Glomerular endothelial cell (primary cell): ENCODE results near the gene AARS2. TPM values are rescaled to one million over a fixed set of nuclear protein-coding genes. Genes with fewer than 3 reads are reported as not detected.

Experiments used
- DNase-seq: peaks from one replicate; pipeline ENCODE4 v3.0.0-alpha.2; 2011; ENCODE audit warnings: low read depth, low spot score; ENCODE audit errors: extremely low read depth
- total RNA-seq: library from RNA; depleted of rRNA; stranded (reverse); fragments of >200 nt; gene quantifications from 2 replicates; pipeline ENCODE4 v1.2.3, GENCODE V29; 2015

The AARS2 gene
- total RNA-seq, 1 donor from 2014 or later = 12.6 TPM

DNA sequence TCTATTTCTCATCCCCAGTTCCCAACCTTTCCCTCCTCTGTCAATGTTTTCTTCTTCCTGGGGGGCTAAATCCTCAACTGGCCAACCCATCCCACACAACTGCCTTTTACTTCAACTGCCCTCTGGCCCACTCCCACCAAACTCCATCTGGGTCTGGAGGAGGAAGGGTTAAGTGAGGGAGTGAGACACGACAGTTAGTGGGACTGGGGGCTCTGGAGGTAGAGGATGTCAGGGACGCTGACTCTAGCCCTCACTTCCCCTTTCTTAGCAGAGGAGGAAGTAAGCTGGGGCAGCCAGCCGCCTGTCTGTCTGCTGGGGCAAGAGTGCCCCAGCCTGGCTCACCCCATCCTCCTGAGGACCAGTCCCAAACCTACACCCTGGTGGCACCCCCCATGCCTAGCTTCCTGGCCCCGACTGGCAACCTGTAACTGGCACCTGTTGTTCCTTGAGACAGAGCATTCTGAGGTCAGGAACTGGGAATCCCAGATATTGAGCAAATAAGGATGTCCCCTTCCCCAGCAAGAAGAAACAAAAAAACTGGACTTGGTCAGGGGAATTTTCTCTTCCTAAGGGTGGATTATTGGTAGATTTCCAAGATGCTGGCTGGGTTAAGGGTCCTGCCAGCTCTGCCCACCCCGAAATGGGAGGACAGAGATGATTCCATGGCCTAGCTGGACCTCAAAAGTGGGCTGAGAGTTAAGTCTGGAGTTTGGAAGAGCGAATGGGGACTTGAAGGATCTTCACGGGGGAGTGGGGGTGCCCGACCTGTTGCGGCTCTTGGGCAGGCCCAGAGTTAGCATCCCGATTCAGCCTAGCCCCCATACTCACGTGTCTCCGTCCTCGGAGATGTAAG lies 48.8 kb downstream of the AARS2 start:
- DNase-seq = no peak

- DNase-seq = no peak
These were observed 49.6 kb downstream of the AARS2 start for GRCh38 chr6:44263354-44264100.

DNA sequence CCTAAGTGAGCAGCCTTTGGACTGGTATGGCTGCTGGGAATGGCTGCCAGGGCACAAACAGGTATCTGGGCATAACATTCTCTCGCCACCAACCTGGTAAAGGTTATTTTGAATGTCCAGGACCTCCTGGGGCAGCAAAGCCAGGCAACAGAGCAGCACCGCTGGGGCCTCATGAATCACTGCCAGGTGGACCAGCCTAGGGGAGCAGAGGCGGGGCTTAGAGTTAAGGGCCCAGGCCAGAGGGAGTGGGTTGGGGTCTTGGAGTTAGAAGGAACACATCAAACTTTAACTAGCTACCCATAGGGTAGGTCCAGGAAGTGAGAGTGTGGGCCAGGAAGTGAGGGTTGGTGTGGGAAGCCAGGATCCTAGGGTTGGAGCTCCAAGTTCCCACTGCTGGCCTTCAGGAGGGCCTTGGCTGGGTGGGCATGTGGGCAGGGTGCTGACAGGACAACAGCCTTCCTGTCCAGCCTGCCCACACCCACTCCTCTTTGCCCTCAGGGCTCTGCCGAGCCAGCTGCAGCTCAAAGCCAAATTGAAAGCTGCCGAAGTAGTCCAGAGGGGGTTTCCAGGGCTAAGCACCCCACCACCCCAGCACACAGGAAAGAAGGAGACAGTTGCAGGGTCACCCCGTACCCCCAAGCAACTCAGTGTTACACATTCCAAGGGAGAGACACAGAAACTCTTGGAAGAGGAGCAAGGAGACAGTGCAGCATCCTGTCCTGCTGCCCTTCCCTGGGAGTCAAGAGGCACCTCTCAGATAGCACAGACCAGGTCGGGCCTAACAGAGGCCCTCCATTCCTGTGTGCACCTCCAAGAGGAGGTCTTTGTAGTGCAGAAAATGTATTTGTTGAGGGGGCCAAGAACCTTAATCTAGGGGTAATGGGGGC lies 50.4 kb downstream of the AARS2 start:
- DNase-seq = no peak

- no peak for DNase-seq
These were observed 51.6 kb downstream of the AARS2 start for GRCh38 chr6:44261581-44261980.

- no peak for DNase-seq
These were observed 52.5 kb downstream of the AARS2 start for GRCh38 chr6:44260451-44261297.

DNA sequence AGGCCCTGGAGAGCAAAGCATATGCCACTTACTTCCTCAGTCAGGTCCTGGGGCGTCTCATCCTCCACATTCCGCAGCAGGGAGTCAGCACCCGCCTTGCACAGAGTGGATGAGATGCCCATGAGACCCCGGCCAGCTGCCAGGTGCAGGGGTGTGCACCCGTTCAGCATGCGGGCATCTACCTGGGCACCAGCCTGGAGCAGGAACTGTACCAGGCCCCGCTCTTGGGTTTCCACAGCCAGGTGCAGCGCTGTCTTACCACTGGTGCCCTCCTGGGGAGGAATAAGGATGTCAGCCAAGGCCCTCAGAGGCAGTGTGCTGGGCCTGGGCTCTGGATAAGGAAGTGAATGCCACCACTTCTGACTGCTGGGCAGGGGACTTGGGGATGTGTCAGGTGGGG lies 53.1 kb downstream of the AARS2 start:
- DNase-seq = no peak

DNA sequence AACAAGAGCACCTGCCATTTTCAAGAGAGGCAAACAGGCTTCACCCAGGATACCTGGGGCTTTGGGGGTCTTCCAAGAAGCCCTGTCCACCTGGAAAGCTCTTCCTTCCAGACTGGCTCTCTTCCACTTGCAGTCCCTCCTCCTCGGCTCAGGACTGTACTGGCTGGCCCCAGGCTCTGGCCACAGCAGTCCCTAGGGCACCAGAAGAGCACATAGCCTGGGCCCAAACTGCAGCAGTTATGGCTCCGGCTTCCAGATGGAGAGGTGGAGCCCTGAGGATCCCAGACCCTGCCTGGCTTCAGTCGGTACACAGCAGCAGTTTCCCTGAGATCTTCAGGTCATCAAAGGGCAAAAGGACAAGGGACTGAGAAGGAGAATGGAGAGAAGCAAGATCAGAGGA lies 54.2 kb downstream of the AARS2 start:
- no peak for DNase-seq

- no peak for DNase-seq
These were observed 54.8 kb downstream of the AARS2 start for GRCh38 chr6:44258325-44258863.

DNA sequence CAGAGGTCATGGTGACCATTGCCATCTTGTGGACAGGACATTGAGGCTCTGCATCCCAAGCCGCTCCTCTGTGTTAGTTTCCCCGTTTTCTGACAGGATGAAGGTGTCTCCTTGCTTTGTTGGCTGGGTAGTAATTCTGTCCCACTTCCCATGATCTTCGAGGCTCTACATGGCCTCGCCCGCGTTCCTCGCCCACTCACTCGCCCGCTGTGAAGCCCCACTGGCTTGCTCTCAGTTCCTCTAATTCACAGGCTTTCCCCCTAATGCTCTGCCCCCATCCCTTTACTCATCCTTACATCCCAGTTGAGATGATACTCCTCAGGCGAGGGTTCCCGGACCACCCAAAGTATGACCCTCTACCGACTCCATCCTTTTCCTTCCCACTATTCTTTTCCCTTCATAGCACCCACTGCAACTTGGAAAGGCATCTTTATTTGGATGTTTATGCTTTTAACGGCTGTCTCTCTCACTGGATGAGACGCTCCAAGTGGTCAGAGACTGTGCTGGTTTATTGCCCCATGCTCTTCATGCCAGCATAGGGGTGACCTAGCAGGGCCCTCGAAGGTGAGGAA lies 55.3 kb downstream of the AARS2 start:
- no peak for DNase-seq

- DNase-seq = no peak
These were observed 56.0 kb downstream of the AARS2 start, which contains the start of gene SLC35B2 for GRCh38 chr6:44257025-44257752. Gene SLC35B2, minus strand, starts transcription at chr6:44257528. Its CDS starts 118 bp downstream, at chr6:44257410.

- DNase-seq = no peak
These were observed 56.4 kb downstream of the AARS2 start for GRCh38 chr6:44256775-44257024.

DNA sequence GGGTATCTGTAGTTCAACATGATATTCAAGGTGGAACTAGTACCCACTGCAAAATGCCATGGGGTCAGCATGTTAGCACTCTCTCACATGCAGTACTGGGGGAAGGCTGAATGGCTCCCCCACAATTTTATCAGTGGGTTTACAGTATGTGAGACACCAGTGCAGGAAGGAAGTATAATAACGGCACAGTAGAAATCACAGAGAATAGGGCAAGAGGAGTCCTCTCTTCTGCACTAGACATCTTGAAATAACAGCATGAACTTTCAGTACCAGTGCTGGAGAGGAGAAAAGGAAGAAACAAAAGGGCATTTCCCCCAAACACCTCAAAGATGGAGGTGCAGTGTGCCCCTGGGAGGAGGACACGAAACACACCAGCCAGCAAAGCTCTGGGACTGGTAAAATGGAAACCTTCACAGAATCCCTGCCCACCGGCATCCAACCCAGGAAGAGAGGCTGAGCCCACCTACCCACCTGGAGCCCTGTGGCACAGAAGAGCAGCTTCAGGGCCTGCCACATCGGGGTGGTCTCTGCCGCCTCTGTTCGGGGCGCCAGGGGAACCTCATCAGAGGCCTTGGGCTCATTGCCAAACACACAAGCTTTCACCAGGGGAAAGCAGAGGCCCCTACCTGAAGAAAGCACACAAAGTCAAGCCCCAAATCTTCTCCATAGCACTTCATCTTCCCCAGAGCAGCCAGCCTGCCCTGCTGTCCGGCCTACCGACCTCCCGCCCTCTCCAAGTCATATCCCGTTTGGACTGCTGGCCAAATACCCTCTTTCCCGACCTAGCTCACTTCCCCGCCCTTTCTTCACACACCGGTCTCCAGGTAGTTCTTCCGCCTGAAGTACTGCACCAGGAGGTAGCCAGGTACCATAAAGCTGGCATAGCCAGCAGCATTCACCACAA lies 57.0 kb downstream of the AARS2 start:
- DNase-seq = no peak

GRCh38 chr6:44255105-44255808 lies 57.9 kb downstream of the AARS2 start:
- DNase-seq = no peak

GRCh38 chr6:44254191-44255104 lies 58.7 kb downstream of the AARS2 start:
- no peak for DNase-seq

DNA sequence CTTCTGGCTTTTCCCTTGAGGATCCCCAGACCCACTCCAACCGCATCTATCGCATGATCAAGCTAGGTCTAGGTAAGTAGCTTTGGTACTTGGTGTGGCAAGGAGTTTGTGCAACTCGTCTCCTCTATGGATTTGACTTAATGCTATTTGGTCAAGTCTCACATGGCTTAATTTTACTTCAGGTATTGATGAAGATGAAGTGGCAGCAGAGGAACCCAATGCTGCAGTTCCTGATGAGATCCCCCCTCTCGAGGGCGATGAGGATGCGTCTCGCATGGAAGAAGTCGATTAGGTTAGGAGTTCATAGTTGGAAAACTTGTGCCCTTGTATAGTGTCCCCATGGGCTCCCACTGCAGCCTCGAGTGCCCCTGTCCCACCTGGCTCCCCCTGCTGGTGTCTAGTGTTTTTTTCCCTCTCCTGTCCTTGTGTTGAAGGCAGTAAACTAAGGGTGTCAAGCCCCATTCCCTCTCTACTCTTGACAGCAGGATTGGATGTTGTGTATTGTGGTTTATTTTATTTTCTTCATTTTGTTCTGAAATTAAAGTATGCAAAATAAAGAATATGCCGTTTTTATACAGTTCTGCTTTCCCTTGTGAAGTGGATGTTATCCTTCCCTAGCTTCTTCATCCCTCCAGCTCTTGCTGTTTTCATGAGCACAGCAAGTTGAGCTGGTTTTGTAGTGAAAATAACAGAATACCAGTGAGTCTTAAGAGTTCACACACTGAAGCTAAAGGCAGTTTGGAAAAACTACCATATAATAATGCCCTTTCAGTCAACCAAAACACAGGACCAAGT lies 59.6 kb downstream of the AARS2 start:
- no peak for DNase-seq
